ENCODE results near the gene KLHL26.

The KLHL26 gene

GRCh38 chr19:18716857-18717256 is 80.0 kb downstream of the KLHL26 start:
- DNase-seq (ENCODE audit: low read depth in 2 of 3, low spot score in 2 of 3) = no peak

- no peak for DNase-seq (ENCODE audit: low read depth in 2 of 3, low spot score in 2 of 3)
Observed at GRCh38 chr19:18717601-18718000, 80.8 kb downstream of the KLHL26 start.

GRCh38 chr19:18718015-18718526 is 81.2 kb downstream of the KLHL26 start:
- DNase-seq (ENCODE audit: low read depth in 2 of 3, low spot score in 2 of 3) = no peak

- DNase-seq (ENCODE audit: low read depth in 2 of 3, low spot score in 2 of 3) = no peak
Observed at GRCh38 chr19:18718846-18719458, 82.1 kb downstream of the KLHL26 start.

GRCh38 chr19:18719541-18719940 is 82.7 kb downstream of the KLHL26 start:
- no peak for DNase-seq (ENCODE audit: low read depth in 2 of 3, low spot score in 2 of 3)
